ENCODE measurements around the gene HCRT.

Gene HCRT

GRCh38 chr17:42202696-42203095, 17.4 kb upstream of the HCRT start:
- ATAC-seq, result no peak
- peak overlapping the region in 1 of 2 donors; percentile 78 for H3K27ac Mint-ChIP-seq
- H3K27me3 Mint-ChIP-seq, result no peaks in the 10 kb centered on the region
- DNase-seq, result no peak
- no peak overlapping the region for H3K4me3 Mint-ChIP-seq
- H3K4me1 Mint-ChIP-seq, result peaks cover 7% of the 10 kb centered on the region
- H3K9me3 Mint-ChIP-seq, result no peaks in the 10 kb centered on the region

GRCh38 chr17:42202159-42202558, 16.9 kb upstream of the HCRT start:
- peak overlapping the region; percentile 10 to 13 for H3K27ac Mint-ChIP-seq
- no peaks in the 10 kb centered on the region for H3K9me3 Mint-ChIP-seq
- DNase-seq, result no peak
- H3K4me3 Mint-ChIP-seq, result no peak overlapping the region
- H3K4me1 Mint-ChIP-seq, result peaks cover 7% of the 10 kb centered on the region
- H3K27me3 Mint-ChIP-seq, result no peaks in the 10 kb centered on the region
- no peak for ATAC-seq

GRCh38 chr17:42201458-42201772, 16.2 kb upstream of the HCRT start:
- Mint-ChIP-seq H3K27ac (no peak overlapping the region), H3K27me3 (no peaks in the 10 kb centered on the region), H3K4me1 (peaks cover 7% of the 10 kb centered on the region), H3K4me3 (no peak overlapping the region), H3K9me3 (no peaks in the 10 kb centered on the region)
- no peak for ATAC-seq
- no peak for DNase-seq

GRCh38 chr17:42200706-42201457, 15.6 kb upstream of the HCRT start:
- no peak overlapping the region for H3K4me3 Mint-ChIP-seq
- ATAC-seq (no peak), DNase-seq (no peak)
- H3K4me1 Mint-ChIP-seq, result peaks cover 7% of the 10 kb centered on the region
- no peaks in the 10 kb centered on the region for H3K9me3 Mint-ChIP-seq
- peak overlapping the region in 1 of 2 donors; percentile 55 for H3K27ac Mint-ChIP-seq
- no peaks in the 10 kb centered on the region for H3K27me3 Mint-ChIP-seq

- Mint-ChIP-seq H3K27ac (peak overlapping the region in 1 of 2 donors; percentile 48), H3K4me3 (no peak overlapping the region), H3K27me3 (no peaks in the 10 kb centered on the region), H3K9me3 (no peaks in the 10 kb centered on the region), H3K4me1 (peaks cover 10% of the 10 kb centered on the region)
- no peak for DNase-seq
- no peak for ATAC-seq
Observed at GRCh38 chr17:42199416-42200011, 14.3 kb upstream of the HCRT start.

- peaks cover 15% of the 10 kb centered on the region for H3K4me1 Mint-ChIP-seq
- H3K9me3 Mint-ChIP-seq, result no peaks in the 10 kb centered on the region
- H3K27me3 Mint-ChIP-seq, result no peaks in the 10 kb centered on the region
- H3K27ac Mint-ChIP-seq, result peak overlapping the region in 1 of 2 donors; percentile 64
- DNase-seq (no peak), ATAC-seq (no peak)
- no peak overlapping the region for H3K4me3 Mint-ChIP-seq
Observed at GRCh38 chr17:42198897-42199296, 13.6 kb upstream of the HCRT start.

- H3K27ac Mint-ChIP-seq, result peak overlapping the region in 1 of 2 donors; percentile 7
- no peaks in the 10 kb centered on the region for H3K27me3 Mint-ChIP-seq
- no peaks in the 10 kb centered on the region for H3K9me3 Mint-ChIP-seq
- ATAC-seq (no peak), DNase-seq (no peak)
- H3K4me1 Mint-ChIP-seq, result peaks cover 27% of the 10 kb centered on the region
- no peak overlapping the region for H3K4me3 Mint-ChIP-seq
Observed at GRCh38 chr17:42197564-42198156, 12.4 kb upstream of the HCRT start.

GRCh38 chr17:42193969-42194899, 9.0 kb upstream of the HCRT start, which contains the start of gene GHDC:
TSS of gene GHDC (minus strand) at chr17:42194494. CDS start at chr17:42193581, 913 bp downstream.
- no peaks in the 10 kb centered on the region for H3K27me3 Mint-ChIP-seq
- peak; percentile 65 to 78 for DNase-seq
- H3K4me1 Mint-ChIP-seq, result peaks cover 29% of the 10 kb centered on the region
- H3K4me3 Mint-ChIP-seq, result peak within 1 kb of the TSS; percentile 89 to 93
- H3K9me3 Mint-ChIP-seq, result no peaks in the 10 kb centered on the region
- ATAC-seq, result peak; percentile 97
- H3K27ac Mint-ChIP-seq, result peak within 1 kb of the TSS; percentile 94 to 97

GRCh38 chr17:42193216-42193968, 8.1 kb upstream of the HCRT start:
- Mint-ChIP-seq H3K4me1 (peaks cover 33% of the 10 kb centered on the region), H3K4me3 (peak overlapping the region; percentile 89 to 93), H3K9me3 (no peaks in the 10 kb centered on the region), H3K27me3 (no peaks in the 10 kb centered on the region), H3K27ac (peak overlapping the region; percentile 94 to 97)
- ATAC-seq (no peak), DNase-seq (no peak)

- peak overlapping the region in 1 of 2 donors; percentile 35 for H3K27ac Mint-ChIP-seq
- no peak for ATAC-seq
- DNase-seq, result no peak
- no peaks in the 10 kb centered on the region for H3K27me3 Mint-ChIP-seq
- H3K4me1 Mint-ChIP-seq, result peaks cover 33% of the 10 kb centered on the region
- H3K4me3 Mint-ChIP-seq, result peak overlapping the region; percentile 89 to 93
- no peaks in the 10 kb centered on the region for H3K9me3 Mint-ChIP-seq
Observed at GRCh38 chr17:42192189-42193126, 7.2 kb upstream of the HCRT start.

- ATAC-seq (no peak), DNase-seq (no peak)
- peaks cover 33% of the 10 kb centered on the region for H3K4me1 Mint-ChIP-seq
- no peaks in the 10 kb centered on the region for H3K27me3 Mint-ChIP-seq
- H3K4me3 Mint-ChIP-seq, result no peak overlapping the region
- H3K9me3 Mint-ChIP-seq, result no peaks in the 10 kb centered on the region
- H3K27ac Mint-ChIP-seq, result no peak overlapping the region
Observed at GRCh38 chr17:42191275-42191608, 6.0 kb upstream of the HCRT start.

- Mint-ChIP-seq H3K4me1 (peaks cover 33% of the 10 kb centered on the region), H3K27me3 (no peaks in the 10 kb centered on the region), H3K9me3 (no peaks in the 10 kb centered on the region), H3K4me3 (no peak overlapping the region), H3K27ac (no peak overlapping the region)
- DNase-seq (no peak), ATAC-seq (no peak)
Observed at GRCh38 chr17:42190491-42191274, 5.4 kb upstream of the HCRT start.

- Mint-ChIP-seq H3K27ac (no peak overlapping the region), H3K4me1 (peaks cover 40% of the 10 kb centered on the region), H3K9me3 (no peaks in the 10 kb centered on the region), H3K4me3 (no peak overlapping the region), H3K27me3 (no peaks in the 10 kb centered on the region)
- no peak for DNase-seq
- ATAC-seq, result no peak
Observed at GRCh38 chr17:42189651-42189965, 4.4 kb upstream of the HCRT start.
